OCI-LY3 (cell line): ENCODE measurements around the gene SBK1.

Source experiments
- CTCF ChIP-seq: fragments of 200-600, 300-600 bp; sonication (generic); IDR thresholded peaks from 2 replicates; pipeline ENCODE4 v1.5.1; 2014; ENCODE audit warnings: antibody characterized with exemption, low read length, low read depth
- EZH2phosphoT487 ChIP-seq: fragments of 200-600 bp; shearing (Covaris generic); IDR thresholded peaks from 2 replicates; pipeline ENCODE4 v1.6.1; 2018; ENCODE audit warnings: antibody characterized with exemption, mixed run types, low read depth

- TF ChIP-seq EZH2phosphoT487 (no peak), CTCF (no peak)
Observed at GRCh38 chr16:28304214-28304613, 11.9 kb downstream of the SBK1 start.
